ENCODE data around the gene UTP25.

- TF ChIP-seq POLR2A (IDR thresholded peaks at IDR 0.05; ENCODE audit: borderline replicate concordance, extremely low read depth, insufficient read depth, insufficient read length), result peak; percentile 89
- TF ChIP-seq REST (IDR thresholded peaks at IDR 0.05; ENCODE audit: low read depth), result no peak
- peak; percentile 99 for TF ChIP-seq POLR2AphosphoS5 (IDR thresholded peaks at IDR 0.05; ENCODE audit: low read depth, low read length)
- TF ChIP-seq CTCF (IDR thresholded peaks at IDR 0.05 in 2 of 3, conservative IDR thresholded peaks at IDR 0.05 in 1 of 3; ENCODE audit: borderline replicate concordance in 1 of 3, insufficient read depth in 1 of 3, low read depth in 2 of 3, low read length in 2 of 3), result peak; percentile 36 to 70 (median 59); a peak in 5 of 6 replicates
- no peak for TF ChIP-seq ZNF274 (IDR thresholded peaks at IDR 0.05; ENCODE audit: low read depth, low read length)
- TF ChIP-seq EZH2phosphoT487 (IDR thresholded peaks at IDR 0.05; ENCODE audit: borderline replicate concordance), result no peak
- peak; percentile 42 for TF ChIP-seq YY1 (IDR thresholded peaks at IDR 0.05; ENCODE audit: extremely low read depth, insufficient replicate concordance, low read depth, low read length)
- TF ChIP-seq CBX3 (IDR thresholded peaks at IDR 0.05; ENCODE audit: low read depth), result peak; percentile 94
- TF ChIP-seq EGR1 (IDR thresholded peaks at IDR 0.05; ENCODE audit: low read depth), result peak; percentile 3; the same call in 1 of the 2 replicates
- peak; percentile 65 for TF ChIP-seq SP1 (IDR thresholded peaks at IDR 0.05; ENCODE audit: low read depth)
- peak; percentile 23; the same call in 1 of the 2 replicates for TF ChIP-seq FOSL1 (IDR thresholded peaks at IDR 0.05; ENCODE audit: low read depth)
- TF ChIP-seq CEBPB (IDR thresholded peaks at IDR 0.05; ENCODE audit: low read depth), result no peak
- TF ChIP-seq RAD21 (IDR thresholded peaks at IDR 0.05; ENCODE audit: low read depth), result no peak
Observed at GRCh38 chr1:209827384-209828262, at the start of gene UTP25.
